NCI-H2081 treated with DMSO at 0.1 percent for 48 hours (cell line): Measurements from ENCODE around the gene RBM19.
A peak's percentile ranks its signal among the peaks of the same experiment; 100 is the strongest.

Source experiments
- DNase-seq: peaks from one replicate; lab custom pipeline; 2025; lab: John Stamatoyannopoulos, UW

RBM19 gene

GRCh38 chr12:113932381-113933196, 33.5 kb downstream of the RBM19 start:
- DNase-seq: no peak

- DNase-seq: no peak
Measured at GRCh38 chr12:113931517-113931916, 34.6 kb downstream of the RBM19 start.

- DNase-seq: no peak
Measured at GRCh38 chr12:113930249-113930648, 35.9 kb downstream of the RBM19 start.

- DNase-seq: no peak
Measured at GRCh38 chr12:113929312-113929989, 36.7 kb downstream of the RBM19 start.

- DNase-seq: no peak
Measured at GRCh38 chr12:113926788-113927187, 39.3 kb downstream of the RBM19 start.

- DNase-seq: no peak
Measured at GRCh38 chr12:113924341-113924740, 41.8 kb downstream of the RBM19 start.

GRCh38 chr12:113923251-113923650, 42.9 kb downstream of the RBM19 start:
- DNase-seq: no peak

- DNase-seq: no peak
Measured at GRCh38 chr12:113921430-113921829, 44.7 kb downstream of the RBM19 start.

GRCh38 chr12:113919791-113920190, 46.3 kb downstream of the RBM19 start:
- no peak for DNase-seq

- DNase-seq: no peak
Measured at GRCh38 chr12:113918306-113918705, 47.8 kb downstream of the RBM19 start.

- DNase-seq: no peak
Measured at GRCh38 chr12:113917393-113917792, 48.7 kb downstream of the RBM19 start.

GRCh38 chr12:113914806-113915205, 51.3 kb downstream of the RBM19 start:
- DNase-seq: no peak

- no peak for DNase-seq
Measured at GRCh38 chr12:113914176-113914575, 51.9 kb downstream of the RBM19 start.

GRCh38 chr12:113912760-113913329, 53.3 kb downstream of the RBM19 start:
- DNase-seq: peak; percentile 9

- DNase-seq: no peak
Measured at GRCh38 chr12:113911971-113912759, 54.0 kb downstream of the RBM19 start.

- no peak for DNase-seq
Measured at GRCh38 chr12:113910751-113911272, 55.3 kb downstream of the RBM19 start.

GRCh38 chr12:113909776-113910420, 56.2 kb downstream of the RBM19 start:
- DNase-seq: no peak

- no peak for DNase-seq
Measured at GRCh38 chr12:113908584-113909100, 57.5 kb downstream of the RBM19 start.

- no peak for DNase-seq
Measured at GRCh38 chr12:113907446-113908180, 58.5 kb downstream of the RBM19 start.

- no peak for DNase-seq
Measured at GRCh38 chr12:113906411-113907200, 59.5 kb downstream of the RBM19 start.
